Measurements from ENCODE around the gene AMOTL1.

- TF ChIP-seq, protein P1, sequence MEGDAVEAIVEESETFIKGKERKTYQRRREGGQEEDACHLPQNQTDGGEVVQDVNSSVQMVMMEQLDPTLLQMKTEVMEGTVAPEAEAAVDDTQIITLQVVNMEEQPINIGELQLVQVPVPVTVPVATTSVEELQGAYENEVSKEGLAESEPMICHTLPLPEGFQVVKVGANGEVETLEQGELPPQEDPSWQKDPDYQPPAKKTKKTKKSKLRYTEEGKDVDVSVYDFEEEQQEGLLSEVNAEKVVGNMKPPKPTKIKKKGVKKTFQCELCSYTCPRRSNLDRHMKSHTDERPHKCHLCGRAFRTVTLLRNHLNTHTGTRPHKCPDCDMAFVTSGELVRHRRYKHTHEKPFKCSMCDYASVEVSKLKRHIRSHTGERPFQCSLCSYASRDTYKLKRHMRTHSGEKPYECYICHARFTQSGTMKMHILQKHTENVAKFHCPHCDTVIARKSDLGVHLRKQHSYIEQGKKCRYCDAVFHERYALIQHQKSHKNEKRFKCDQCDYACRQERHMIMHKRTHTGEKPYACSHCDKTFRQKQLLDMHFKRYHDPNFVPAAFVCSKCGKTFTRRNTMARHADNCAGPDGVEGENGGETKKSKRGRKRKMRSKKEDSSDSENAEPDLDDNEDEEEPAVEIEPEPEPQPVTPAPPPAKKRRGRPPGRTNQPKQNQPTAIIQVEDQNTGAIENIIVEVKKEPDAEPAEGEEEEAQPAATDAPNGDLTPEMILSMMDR (IDR thresholded peaks at IDR 0.05), result no peak
- TF ChIP-seq ZFX (IDR thresholded peaks at IDR 0.05; ENCODE audit: borderline replicate concordance), result no peak
Observed at GRCh38 chr11:94858012-94858705, 90.0 kb downstream of the AMOTL1 start.
